Measurements from ENCODE around the gene APOC3. TPM values are rescaled to one million over a fixed set of nuclear protein-coding genes. Genes with fewer than 3 reads are reported as not detected.

APOC3 gene
- total and polyA plus RNA-seq, 4 donors = 608 to 24,129 (median 9,307) TPM

DNA sequence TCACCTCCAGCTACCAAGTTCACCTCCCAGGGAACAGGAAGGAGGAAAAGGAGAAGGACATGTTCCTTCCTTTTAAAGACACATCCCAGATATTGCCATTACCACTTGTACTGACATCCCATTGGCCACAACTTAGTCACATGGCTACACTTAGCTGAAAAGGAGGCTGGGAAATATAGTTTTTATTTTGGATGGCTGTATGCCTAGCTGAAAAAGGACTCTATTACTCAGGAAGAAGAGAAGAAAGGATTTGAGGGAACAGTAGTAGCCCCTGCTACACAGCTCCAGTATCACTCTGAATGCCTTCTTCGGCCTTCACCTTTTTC lies 36.0 kb upstream of the APOC3 start (continued):
- TF ChIP-seq, protein P1, sequence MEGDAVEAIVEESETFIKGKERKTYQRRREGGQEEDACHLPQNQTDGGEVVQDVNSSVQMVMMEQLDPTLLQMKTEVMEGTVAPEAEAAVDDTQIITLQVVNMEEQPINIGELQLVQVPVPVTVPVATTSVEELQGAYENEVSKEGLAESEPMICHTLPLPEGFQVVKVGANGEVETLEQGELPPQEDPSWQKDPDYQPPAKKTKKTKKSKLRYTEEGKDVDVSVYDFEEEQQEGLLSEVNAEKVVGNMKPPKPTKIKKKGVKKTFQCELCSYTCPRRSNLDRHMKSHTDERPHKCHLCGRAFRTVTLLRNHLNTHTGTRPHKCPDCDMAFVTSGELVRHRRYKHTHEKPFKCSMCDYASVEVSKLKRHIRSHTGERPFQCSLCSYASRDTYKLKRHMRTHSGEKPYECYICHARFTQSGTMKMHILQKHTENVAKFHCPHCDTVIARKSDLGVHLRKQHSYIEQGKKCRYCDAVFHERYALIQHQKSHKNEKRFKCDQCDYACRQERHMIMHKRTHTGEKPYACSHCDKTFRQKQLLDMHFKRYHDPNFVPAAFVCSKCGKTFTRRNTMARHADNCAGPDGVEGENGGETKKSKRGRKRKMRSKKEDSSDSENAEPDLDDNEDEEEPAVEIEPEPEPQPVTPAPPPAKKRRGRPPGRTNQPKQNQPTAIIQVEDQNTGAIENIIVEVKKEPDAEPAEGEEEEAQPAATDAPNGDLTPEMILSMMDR (IDR thresholded peaks at IDR 0.05; ENCODE audit: low read depth, low read length, missing input control) = no peak
- TF ChIP-seq HNF4A (conservative IDR thresholded peaks at IDR 0.05) (no peak), JUND (IDR thresholded peaks at IDR 0.05) (no peak), RAD21 (IDR thresholded peaks at IDR 0.05) (no peak), HNF4G (IDR thresholded peaks at IDR 0.05) (no peak)

DNA sequence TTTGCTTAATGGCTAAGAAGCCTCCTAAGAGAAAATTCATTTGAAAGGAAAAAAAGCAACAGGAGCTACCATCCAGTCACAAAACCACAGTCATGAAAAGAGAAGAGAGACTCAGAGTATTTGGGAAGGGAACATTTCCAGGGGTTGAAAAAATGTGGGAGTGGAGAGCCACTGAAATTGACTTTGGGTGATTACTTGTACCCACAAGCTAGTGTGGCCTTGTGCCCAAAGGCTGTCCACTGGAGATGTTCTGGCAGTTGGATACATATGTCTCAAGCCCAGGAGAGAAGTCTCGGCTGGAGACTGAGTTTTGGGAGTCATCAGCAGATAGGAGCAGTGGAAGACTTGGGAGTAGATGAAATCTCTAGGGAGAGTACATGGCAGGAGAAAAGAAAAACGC lies 34.9 kb upstream of the APOC3 start:
- Histone ChIP-seq H3K4me1 (ENCODE audit: control insufficient read depth in 4 of 4, insufficient read depth in 4 of 4, low read length in 3 of 4) (peaks cover 5 to 49% (median 33%) of the 10 kb centered on the region in 4 donors), H3K27me3 (ENCODE audit: control insufficient read depth in 4 of 4, insufficient read depth in 4 of 4, low read length in 3 of 4) (no peaks in the 10 kb centered on the region), H3K36me3 (ENCODE audit: control insufficient read depth in 4 of 4, insufficient read depth in 3 of 4, low read depth in 1 of 4, low read length in 3 of 4) (peaks cover 0 to 2% (median 0%) of the 10 kb centered on the region in 4 donors), H3K27ac (ENCODE audit: low read depth in 1 of 2, low read length in 2 of 2) (no peak overlapping the region), H3K9me3 (ENCODE audit: control insufficient read depth in 4 of 4, low read length in 3 of 4) (no peaks in the 10 kb centered on the region), H3K9ac (ENCODE audit: low read depth in 1 of 2, low read length in 2 of 2) (no peak overlapping the region), H3K4me3 (ENCODE audit: low read depth in 1 of 3, low read length in 3 of 3) (no peak overlapping the region)
- TF ChIP-seq, protein P2, sequence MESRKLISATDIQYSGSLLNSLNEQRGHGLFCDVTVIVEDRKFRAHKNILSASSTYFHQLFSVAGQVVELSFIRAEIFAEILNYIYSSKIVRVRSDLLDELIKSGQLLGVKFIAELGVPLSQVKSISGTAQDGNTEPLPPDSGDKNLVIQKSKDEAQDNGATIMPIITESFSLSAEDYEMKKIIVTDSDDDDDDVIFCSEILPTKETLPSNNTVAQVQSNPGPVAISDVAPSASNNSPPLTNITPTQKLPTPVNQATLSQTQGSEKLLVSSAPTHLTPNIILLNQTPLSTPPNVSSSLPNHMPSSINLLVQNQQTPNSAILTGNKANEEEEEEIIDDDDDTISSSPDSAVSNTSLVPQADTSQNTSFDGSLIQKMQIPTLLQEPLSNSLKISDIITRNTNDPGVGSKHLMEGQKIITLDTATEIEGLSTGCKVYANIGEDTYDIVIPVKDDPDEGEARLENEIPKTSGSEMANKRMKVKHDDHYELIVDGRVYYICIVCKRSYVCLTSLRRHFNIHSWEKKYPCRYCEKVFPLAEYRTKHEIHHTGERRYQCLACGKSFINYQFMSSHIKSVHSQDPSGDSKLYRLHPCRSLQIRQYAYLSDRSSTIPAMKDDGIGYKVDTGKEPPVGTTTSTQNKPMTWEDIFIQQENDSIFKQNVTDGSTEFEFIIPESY (IDR thresholded peaks at IDR 0.05) = no peak
- TF ChIP-seq FOXA2 (IDR thresholded peaks at IDR 0.05) = no peak
- no peak for TF ChIP-seq GABPA (IDR thresholded peaks at IDR 0.05 in 1 of 2, conservative IDR thresholded peaks at IDR 0.05 in 1 of 2)
- no peak for TF ChIP-seq RAD21 (IDR thresholded peaks at IDR 0.05)
- TF ChIP-seq, protein P3, sequence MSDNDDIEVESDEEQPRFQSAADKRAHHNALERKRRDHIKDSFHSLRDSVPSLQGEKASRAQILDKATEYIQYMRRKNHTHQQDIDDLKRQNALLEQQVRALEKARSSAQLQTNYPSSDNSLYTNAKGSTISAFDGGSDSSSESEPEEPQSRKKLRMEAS (IDR thresholded peaks at IDR 0.05) = no peak
- no peak for TF ChIP-seq TAF1 (conservative IDR thresholded peaks at IDR 0.05)
- no peak for TF ChIP-seq HNF4G (IDR thresholded peaks at IDR 0.05)
- WGBS = 90% methylated on average over 2 of the region's 2 CpGs
- DNase-seq (ENCODE audit: low spot score) = no peak

DNA sequence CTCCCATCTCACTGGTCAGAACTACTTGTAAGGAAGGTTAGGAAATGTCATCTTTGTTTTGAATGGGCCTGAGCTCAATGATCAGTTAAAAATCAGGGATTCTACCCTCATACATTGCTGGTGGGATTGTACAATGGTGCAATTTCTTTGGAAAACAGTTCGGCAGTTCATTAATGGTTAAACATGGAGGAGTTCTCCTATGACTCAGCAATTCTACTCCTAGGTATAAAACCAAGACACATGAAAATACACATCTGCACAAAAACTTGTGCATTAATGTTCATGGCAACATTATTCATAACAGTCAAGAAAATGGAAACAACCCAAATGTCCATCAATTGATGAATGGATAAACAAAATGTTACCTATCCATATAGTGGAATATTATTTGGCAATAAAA lies 33.2 kb upstream of the APOC3 start:
- H3K9ac ChIP-seq (ENCODE audit: low read depth in 1 of 2, low read length in 2 of 2) = no peak overlapping the region
- no peak for DNase-seq (ENCODE audit: low spot score)
- no peaks in the 10 kb centered on the region for H3K9me3 ChIP-seq (ENCODE audit: control insufficient read depth in 4 of 4, low read length in 3 of 4)
- 69% methylated on average over 1 of the region's 1 CpG for WGBS
- TF ChIP-seq FOXA1 (IDR thresholded peaks at IDR 0.05) (no peak), TAF1 (conservative IDR thresholded peaks at IDR 0.05) (no peak), HNF4A (conservative IDR thresholded peaks at IDR 0.05) (no peak), FOXA2 (IDR thresholded peaks at IDR 0.05) (no peak), YY1 (IDR thresholded peaks at IDR 0.05) (no peak), HNF4G (IDR thresholded peaks at IDR 0.05) (no peak), SP1 (IDR thresholded peaks at IDR 0.05) (no peak), GABPA (IDR thresholded peaks at IDR 0.05 in 1 of 2, conservative IDR thresholded peaks at IDR 0.05 in 1 of 2) (no peak), EGR1 (IDR thresholded peaks at IDR 0.05; ENCODE audit: low read depth in 2 of 2) (no peak)
- TF ChIP-seq, protein P3 (IDR thresholded peaks at IDR 0.05) = no peak
- TF ChIP-seq, protein P2 (IDR thresholded peaks at IDR 0.05) = no peak
- TF ChIP-seq, protein P1 (IDR thresholded peaks at IDR 0.05; ENCODE audit: low read depth, low read length, missing input control) = no peak
- TF ChIP-seq, protein P4, sequence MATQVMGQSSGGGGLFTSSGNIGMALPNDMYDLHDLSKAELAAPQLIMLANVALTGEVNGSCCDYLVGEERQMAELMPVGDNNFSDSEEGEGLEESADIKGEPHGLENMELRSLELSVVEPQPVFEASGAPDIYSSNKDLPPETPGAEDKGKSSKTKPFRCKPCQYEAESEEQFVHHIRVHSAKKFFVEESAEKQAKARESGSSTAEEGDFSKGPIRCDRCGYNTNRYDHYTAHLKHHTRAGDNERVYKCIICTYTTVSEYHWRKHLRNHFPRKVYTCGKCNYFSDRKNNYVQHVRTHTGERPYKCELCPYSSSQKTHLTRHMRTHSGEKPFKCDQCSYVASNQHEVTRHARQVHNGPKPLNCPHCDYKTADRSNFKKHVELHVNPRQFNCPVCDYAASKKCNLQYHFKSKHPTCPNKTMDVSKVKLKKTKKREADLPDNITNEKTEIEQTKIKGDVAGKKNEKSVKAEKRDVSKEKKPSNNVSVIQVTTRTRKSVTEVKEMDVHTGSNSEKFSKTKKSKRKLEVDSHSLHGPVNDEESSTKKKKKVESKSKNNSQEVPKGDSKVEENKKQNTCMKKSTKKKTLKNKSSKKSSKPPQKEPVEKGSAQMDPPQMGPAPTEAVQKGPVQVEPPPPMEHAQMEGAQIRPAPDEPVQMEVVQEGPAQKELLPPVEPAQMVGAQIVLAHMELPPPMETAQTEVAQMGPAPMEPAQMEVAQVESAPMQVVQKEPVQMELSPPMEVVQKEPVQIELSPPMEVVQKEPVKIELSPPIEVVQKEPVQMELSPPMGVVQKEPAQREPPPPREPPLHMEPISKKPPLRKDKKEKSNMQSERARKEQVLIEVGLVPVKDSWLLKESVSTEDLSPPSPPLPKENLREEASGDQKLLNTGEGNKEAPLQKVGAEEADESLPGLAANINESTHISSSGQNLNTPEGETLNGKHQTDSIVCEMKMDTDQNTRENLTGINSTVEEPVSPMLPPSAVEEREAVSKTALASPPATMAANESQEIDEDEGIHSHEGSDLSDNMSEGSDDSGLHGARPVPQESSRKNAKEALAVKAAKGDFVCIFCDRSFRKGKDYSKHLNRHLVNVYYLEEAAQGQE (IDR thresholded peaks at IDR 0.05) = no peak
- no peak overlapping the region for H3K27ac ChIP-seq (ENCODE audit: low read depth in 1 of 2, low read length in 2 of 2)
- H3K27me3 ChIP-seq (ENCODE audit: control insufficient read depth in 4 of 4, insufficient read depth in 4 of 4, low read length in 3 of 4) = no peaks in the 10 kb centered on the region
- H3K36me3 ChIP-seq (ENCODE audit: control insufficient read depth in 4 of 4, insufficient read depth in 3 of 4, low read depth in 1 of 4, low read length in 3 of 4) = no peaks in the 10 kb centered on the region
- peaks cover 7 to 34% (median 19%) of the 10 kb centered on the region in 4 donors for H3K4me1 ChIP-seq (ENCODE audit: control insufficient read depth in 4 of 4, insufficient read depth in 4 of 4, low read length in 3 of 4)
- no peak overlapping the region for H3K4me3 ChIP-seq (ENCODE audit: low read depth in 1 of 3, low read length in 3 of 3)

All from liver (tissue), 9 donors.